ENCODE results near the gene HIPK1. TPM values are rescaled to one million over a fixed set of nuclear protein-coding genes. Genes with fewer than 3 reads are reported as not detected.
"Not testable (repeated sequence)": the region's sequence is repeated elsewhere in the genome, so short reads cannot be mapped to it uniquely, and the experiment has no call there.

The HIPK1 gene
- total RNA-seq, 1 donor from 2014 or later, result 73.2 TPM

DNA sequence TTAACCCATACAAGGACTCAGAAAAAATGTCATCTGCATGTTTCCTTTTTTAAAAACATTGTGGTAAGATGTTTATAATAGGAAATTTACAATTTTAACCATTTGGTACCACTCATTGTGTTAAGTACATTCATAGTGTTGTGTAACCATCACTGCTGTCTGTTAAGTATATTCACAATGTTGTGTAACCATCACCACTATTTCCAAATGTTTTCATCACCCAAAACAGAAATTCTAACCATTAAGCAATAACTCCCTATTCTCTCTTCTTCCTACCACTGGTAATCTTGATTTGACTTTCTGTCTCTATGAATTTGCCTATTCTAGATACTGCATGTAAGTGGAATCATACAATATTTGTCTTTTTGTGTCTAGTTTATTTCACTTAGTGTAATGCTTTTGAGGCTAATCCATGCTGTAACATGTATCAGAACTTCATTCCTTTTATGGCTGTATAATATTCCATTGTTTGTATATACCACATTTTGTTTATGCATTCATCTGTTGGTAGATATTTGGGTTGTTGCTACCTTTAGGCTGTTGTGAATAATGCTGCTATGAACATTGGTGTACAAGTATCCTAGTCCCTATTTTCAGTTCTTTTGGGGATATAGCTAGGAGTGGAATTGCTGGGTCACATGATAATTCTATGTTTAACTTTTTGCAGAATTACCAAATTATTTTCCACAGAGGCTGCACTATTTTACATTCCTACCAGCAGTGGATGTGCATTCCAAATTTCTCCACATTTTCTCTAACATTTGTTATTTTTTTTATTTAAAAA, 14.1 kb downstream of the HIPK1 start:
- no peak for DNase-seq (ENCODE audit: low spot score)

DNA sequence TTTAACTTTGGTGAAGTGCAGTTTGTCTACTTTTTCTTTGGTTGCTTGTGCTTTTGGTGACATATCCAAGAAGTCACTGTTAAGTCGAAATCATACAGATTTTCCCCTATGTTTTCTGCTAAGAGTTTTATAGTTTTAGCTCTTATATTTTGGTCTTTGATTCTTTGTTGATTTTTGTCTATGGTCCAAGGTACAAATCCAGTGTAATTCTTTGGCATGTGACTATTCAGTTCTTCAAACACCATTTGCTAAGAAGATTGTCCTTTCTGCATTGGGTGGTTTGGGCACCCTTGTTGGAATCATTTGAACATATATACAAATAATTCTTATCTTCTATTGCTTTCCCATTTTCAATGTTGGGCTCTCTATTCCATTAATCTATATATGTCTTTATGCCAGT, 16.2 kb downstream of the HIPK1 start:
- no peak for DNase-seq (ENCODE audit: low spot score)

DNA sequence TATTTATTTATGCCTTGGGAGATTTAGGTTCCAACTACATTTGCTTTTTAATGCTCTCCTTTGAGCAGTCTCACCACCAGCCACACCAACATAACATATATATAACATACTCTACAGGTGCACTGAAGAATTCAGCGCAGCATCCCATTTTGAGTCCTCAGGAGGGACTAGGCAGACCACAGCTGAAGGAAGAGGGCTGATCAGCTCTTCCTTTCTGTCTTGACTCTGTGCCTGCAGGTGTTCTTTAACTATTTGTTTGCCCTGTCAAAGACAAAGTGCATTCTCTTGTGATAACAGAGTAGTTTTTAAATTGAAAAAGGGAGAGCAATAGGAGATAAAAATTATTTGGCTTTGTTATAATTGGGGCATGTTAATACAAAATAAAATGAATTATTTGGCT, 17.0 kb downstream of the HIPK1 start:
- DNase-seq (ENCODE audit: low spot score), result no peak

DNA sequence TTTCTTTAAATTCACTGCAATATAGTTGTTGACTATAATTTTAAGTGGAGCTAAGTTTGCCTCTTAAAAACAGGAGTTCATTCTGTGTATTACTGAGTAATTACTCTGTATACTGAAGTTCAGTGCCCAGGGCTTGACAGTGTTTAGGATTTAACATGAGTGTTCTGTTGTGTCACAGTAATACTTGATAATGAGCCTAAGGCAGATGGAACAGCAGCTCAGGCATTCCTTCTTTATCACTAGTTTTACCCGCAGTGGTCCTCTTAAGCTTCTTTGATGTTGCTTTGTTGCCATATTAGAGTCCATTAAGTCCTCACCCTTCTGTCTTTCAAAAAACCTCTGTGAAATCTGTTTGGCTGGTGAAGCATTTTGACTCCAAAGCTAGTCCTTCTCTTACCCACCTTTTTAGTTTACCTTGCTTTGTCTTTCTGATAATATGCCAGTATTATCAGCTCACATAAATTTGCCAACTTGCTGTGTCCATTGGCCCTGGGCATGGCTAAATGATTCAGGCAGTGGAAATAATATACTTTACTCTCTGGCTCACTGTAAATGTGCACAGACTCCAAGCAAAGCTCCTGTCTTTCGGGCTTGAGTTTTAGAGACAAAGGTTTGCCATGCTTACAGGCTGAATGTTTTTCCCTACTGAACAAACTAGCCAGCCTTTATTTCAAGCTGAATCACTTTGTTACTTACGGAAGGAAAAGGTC, 17.7 kb downstream of the HIPK1 start:
- no peak for DNase-seq (ENCODE audit: low spot score)

DNA sequence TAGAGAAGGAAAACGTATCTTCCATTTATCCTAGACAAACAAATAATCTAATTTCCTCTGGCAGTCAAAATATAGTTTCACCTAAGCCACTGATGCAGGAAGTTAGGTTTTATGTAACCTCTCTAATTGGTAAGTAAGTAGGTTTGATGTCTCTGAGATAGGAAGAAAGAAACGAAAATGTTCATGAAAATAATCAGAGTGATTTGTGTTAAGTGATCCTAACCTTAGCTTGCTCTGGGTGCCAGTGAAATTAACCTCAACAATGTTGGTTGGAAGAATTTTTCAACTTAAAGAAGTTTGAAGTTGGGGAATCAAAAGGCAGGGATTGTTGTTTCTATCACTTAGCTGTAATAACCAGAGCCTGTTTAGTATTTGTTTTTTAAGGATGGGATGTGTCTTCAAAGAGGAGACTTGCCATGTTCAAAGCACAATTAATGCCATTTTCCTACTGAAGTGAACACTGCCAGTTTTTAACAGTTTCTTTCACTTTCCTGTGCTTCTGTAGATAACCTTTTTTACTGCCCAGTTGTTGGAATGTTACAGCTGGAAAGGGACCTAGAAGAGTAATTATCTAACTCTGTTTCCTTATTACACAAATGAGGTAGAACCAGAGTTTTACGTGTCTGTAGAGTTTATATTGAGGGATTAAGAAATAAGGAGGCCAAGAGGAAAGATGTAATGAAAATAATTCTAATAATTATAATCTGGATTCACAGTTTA, 18.4 kb downstream of the HIPK1 start:
- no peak for DNase-seq (ENCODE audit: low spot score)

DNA sequence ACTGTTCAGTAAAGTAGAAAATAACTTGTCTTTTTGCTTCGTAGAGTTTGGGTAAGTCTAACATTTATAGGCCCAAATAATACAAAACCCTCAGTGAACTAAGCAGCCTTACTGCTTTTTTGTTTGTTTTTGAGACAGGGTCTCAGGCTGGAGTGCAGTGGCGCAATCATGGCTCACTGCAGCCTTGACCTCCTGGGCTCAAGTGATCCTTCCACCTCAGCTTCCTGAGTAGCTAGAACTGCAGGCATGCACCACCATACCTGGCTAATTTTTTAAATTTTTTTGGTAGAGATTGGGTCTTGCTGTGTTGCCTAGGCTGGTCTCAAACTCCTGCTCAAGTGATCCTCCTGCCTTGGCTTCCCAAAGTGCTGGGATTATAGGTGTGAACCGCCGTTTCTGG, 19.0 kb downstream of the HIPK1 start:
- DNase-seq (ENCODE audit: low spot score), result not testable (repeated sequence)

DNA sequence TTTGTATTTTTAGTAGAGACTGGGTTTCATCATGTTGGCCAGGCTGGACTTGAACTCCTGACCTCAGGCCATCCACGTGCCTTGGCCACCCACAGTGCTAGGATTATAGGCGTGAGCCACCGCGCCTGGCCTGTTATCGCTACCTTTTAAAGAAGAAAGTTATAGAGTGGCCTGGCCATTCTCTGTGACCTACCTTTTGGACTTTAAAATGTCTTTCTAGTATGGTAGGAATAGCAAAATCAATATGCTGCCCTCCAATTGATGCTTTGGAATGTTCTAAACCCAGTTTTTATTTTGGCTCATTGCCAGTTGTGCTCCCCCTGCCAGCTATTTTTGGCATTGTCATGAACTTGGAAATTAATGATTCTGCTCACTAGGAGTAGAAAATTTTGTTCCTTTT, 19.9 kb downstream of the HIPK1 start:
- DNase-seq (ENCODE audit: low spot score), result no peak

DNA sequence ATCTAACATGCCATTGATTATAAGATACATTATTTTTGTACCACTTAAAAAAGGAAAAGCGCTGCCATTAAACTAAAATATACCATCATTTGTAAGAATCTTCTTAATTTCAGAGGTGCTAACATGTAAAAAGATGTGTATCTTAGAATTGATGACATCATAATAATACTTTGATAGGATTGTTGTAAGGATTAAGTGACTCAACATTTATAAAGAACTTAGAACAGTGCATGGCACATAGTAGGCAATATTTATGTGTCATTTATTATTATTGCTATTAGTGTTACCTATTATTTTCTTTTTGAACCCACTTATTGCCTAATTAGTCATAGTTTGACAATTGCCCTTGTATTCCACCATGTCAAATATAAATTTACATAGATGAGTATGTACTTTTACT, 21.8 kb downstream of the HIPK1 start:
- no peak for DNase-seq (ENCODE audit: low spot score)

DNA sequence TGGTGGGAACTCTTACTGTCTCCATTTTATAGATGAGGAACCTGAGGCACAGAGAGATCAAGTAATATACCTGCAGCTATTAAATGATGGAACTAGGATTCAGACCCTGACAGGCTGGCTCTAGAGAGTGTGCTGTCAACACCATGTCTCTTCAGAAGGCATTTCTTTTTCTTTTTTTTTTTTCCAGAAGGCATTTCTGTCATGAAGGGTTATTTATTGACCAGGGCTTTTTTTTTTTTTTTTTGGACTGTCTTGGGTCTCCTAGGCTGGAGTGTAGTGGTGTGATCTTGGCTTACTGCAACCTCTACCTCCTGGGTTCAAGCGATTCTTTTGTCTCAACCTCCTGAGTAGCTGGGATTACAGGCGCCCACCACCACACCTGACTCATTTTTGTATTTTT, 22.6 kb downstream of the HIPK1 start:
- DNase-seq (ENCODE audit: low spot score), result no peak

DNA sequence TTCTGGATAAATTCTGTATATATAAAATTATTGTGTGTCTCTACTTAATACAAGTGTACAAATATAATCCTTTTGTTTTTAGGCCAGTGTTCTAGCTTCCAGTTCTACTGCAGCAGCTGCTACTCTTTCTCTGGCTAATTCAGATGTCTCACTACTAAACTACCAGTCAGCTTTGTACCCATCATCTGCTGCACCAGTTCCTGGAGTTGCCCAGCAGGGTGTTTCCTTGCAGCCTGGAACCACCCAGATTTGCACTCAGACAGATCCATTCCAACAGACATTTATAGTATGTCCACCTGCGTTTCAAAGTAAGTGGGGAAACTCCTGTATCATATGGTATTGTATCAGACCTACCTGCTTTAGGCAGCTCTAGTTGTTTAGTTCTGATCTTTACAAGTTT, 28.9 kb downstream of the HIPK1 start:
- DNase-seq (ENCODE audit: low spot score), result no peak

DNA sequence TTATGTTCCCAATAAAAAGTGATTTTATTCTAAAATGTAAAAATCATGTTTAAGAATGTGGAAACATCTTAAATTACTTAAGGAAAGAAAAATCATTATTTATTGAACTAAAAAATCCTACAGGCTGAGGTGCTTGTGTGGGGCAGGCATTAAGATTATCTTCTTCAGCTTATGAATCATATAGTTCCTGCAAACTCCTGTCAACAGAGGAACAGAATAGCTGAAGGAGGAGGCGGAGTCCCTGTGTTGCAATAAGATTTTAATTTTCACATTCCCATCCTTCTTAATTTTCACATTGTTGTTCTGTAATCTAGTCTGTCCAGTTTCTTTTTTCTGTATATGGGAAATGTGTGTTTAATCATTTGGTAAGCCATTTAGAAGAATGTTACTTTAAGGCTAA, 29.6 kb downstream of the HIPK1 start:
- DNase-seq (ENCODE audit: low spot score), result no peak

DNA sequence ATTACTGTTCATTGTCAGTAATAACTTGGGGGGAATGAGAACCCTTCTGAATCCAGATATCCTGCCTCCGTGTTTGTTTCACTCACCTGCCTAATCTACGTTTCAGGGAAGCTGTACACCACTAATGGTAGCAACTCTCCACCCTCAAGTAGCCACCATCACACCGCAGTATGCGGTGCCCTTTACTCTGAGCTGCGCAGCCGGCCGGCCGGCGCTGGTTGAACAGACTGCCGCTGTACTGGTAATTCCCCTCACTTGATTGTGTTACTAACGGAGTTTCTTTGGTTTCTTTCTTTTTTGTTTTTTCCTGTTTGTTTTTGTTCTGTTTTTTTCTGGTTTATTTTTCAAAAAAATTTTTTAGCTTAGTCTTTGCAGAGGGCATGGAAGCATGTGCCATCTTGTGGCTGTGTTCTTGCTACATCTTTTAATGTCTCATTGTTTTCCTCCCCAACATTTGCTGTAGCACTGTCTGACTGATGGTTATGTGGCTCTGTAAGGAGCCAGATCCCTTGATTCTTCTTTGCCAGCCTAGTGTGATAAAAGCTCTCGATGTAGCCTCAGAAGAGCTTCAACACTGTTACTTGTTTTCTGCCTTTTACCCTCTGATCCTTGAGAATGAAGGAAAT, 34.3 kb downstream of the HIPK1 start:
- DNase-seq (ENCODE audit: low spot score), result no peak

DNA sequence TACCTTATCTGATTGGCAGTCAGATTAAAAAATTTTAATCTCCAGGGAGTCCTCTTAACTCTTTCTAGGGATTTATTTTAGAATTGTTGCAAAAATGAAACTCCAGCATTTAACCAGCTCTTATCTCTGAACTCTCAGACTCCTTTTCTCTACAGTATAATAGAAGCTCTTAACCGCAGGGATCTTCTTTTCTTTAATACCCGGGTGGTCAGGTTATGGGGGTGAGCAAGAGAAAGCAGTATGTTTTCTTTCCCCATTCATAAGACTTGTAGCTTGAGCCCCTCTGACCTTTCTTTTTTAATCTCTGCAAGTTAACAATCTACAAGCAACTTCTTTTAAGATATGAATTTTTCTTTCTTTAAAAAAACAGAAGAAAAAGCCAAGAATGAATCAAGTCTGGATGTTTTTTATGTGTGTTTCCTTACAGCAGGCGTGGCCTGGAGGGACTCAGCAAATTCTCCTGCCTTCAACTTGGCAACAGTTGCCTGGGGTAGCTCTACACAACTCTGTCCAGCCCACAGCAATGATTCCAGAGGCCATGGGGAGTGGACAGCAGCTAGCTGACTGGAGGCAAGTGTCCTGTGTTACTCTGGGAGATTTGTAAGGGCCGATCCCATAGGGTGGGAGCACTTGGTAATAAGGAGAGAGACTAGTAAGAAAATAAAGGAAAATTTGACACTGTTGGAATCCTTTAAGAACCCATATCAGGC, 36.7 kb downstream of the HIPK1 start:
- no peak for DNase-seq (ENCODE audit: low spot score)

DNA sequence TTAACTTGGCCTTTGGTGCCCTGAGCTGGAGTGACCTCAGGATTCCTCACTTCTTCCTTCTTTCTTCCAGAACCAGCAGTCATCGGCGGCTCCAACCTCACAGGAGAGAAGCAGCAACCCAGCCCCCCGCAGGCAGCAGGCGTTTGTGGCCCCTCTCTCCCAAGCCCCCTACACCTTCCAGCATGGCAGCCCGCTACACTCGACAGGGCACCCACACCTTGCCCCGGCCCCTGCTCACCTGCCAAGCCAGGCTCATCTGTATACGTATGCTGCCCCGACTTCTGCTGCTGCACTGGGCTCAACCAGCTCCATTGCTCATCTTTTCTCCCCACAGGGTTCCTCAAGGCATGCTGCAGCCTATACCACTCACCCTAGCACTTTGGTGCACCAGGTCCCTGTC, 43.8 kb downstream of the HIPK1 start:
- no peak for DNase-seq (ENCODE audit: low spot score)

DNA sequence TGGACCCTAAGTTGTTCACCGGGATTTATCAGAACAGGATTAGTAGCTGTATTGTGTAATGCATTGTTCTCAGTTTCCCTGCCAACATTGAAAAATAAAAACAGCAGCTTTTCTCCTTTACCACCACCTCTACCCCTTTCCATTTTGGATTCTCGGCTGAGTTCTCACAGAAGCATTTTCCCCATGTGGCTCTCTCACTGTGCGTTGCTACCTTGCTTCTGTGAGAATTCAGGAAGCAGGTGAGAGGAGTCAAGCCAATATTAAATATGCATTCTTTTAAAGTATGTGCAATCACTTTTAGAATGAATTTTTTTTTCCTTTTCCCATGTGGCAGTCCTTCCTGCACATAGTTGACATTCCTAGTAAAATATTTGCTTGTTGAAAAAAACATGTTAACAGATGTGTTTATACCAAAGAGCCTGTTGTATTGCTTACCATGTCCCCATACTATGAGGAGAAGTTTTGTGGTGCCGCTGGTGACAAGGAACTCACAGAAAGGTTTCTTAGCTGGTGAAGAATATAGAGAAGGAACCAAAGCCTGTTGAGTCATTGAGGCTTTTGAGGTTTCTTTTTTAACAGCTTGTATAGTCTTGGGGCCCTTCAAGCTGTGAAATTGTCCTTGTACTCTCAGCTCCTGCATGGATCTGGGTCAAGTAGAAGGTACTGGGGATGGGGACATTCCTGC, 46.2 kb downstream of the HIPK1 start:
- no peak for DNase-seq (ENCODE audit: low spot score)

DNA sequence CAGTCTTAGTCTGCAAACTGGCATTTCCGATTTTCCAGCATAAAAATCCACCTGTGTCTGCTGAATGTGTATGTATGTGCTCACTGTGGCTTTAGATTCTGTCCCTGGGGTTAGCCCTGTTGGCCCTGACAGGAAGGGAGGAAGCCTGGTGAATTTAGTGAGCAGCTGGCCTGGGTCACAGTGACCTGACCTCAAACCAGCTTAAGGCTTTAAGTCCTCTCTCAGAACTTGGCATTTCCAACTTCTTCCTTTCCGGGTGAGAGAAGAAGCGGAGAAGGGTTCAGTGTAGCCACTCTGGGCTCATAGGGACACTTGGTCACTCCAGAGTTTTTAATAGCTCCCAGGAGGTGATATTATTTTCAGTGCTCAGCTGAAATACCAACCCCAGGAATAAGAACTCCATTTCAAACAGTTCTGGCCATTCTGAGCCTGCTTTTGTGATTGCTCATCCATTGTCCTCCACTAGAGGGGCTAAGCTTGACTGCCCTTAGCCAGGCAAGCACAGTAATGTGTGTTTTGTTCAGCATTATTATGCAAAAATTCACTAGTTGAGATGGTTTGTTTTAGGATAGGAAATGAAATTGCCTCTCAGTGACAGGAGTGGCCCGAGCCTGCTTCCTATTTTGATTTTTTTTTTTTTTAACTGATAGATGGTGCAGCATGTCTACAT, 47.6 kb downstream of the HIPK1 start:
- no peak for DNase-seq (ENCODE audit: low spot score)

DNA sequence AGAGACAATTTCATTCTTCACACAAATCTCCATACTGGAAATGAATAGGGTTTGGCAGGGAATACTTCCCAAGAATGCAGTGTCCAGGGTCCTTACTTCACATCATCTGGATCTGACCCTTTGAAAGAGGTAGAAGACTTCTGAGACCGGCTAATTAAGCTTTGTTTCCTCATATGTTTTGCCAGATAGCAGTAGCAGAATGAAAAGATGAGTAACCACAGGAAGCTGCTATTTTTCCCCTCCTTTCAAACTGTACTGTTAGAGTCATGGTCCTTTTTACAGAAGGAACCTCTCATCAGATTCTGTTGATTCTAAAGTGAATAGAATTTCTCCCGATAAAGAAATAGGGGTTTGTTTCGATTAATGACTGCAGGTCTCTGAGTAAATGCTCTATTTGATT, 48.8 kb downstream of the HIPK1 start:
- DNase-seq (ENCODE audit: low spot score), result no peak

DNA sequence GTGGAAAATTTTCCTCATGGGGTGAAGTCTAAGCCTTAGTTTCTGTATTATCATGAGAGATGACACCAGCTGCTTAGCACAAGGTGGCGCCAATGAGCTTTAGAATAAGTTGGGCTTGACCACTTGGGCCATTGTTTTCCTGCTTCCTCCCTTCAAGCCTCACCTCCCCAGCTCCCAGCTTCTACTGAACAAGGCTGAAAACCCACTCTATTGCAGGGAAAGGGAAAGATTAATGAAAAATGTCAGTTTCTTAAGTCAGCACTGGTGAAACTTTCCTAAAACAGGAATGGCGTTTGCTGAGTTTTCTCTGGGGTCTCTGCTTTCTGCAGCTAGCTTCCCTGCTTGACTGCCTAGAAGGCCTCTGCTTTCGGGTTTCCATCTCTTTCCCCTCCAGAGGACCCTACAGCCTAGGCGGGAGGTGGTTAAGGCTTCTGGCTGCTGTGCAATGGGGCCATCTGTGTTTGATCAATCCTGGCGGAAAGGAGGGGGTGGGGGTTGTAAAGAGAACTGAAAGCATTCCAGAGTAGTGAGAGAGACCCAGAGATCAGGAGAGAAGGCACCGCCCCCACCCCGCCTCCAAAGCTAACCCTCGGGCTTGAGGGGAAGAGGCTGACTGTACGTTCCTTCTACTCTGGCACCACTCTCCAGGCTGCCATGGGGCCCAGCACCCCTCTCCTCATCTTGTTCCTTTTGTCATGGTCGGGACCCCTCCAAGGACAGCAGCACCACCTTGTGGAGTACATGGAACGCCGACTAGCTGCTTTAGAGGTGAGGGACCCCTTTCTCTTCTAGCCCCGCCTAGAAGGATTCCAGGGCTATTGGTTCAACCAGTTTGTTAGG, 50.0 kb downstream of the HIPK1 start, which contains the start of gene OLFML3:
Gene OLFML3, plus strand, starts transcription at position 612 of the 840 bp plus-strand sequence. Its CDS starts 43 bp downstream, at position 655.
- peak; percentile 87 for DNase-seq (ENCODE audit: low spot score)

DNA sequence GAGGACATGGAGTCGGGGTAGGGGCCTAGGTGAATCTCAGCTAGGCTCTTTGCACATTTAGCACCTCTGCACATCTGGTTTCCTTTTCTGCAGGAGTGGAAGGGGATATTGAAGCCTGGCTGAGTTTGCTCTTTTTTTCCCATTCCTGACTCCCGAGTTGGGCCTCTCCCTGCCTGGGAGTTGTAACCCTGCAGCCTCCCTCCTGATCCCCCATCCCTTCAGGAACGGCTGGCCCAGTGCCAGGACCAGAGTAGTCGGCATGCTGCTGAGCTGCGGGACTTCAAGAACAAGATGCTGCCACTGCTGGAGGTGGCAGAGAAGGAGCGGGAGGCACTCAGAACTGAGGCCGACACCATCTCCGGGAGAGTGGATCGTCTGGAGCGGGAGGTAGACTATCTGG, 51.0 kb downstream of the HIPK1 start:
- DNase-seq (ENCODE audit: low spot score), result peak; percentile 68
